KOPT-K1 (cell line): ENCODE data around the gene CCDC57.

Experiments
- H3K27ac ChIP-seq: fragments of 200-600 bp; sonication (generic); 2 replicates; pipeline ENCODE4 v1.5.1; 2016; ENCODE audit warnings: antibody characterized with exemption, mild to moderate bottlenecking, low read depth, low read length; ENCODE audit not compliant: poor library complexity, severe bottlenecking
- H3K36me3 ChIP-seq: fragments of 200-600 bp; sonication (generic); 2 replicates; pipeline ENCODE4 v1.5.1; 2017; ENCODE audit warnings: antibody characterized with exemption, mild to moderate bottlenecking, low read length, moderate library complexity; ENCODE audit not compliant: insufficient read depth
- H3K9me3 ChIP-seq: fragments of 200-600 bp; sonication (generic); 2 replicates; pipeline ENCODE4 v1.5.1; 2017; ENCODE audit warnings: antibody characterized with exemption, low read length, mild to moderate bottlenecking; ENCODE audit not compliant: insufficient read depth, poor library complexity, severe bottlenecking

CCDC57 gene

DNA sequence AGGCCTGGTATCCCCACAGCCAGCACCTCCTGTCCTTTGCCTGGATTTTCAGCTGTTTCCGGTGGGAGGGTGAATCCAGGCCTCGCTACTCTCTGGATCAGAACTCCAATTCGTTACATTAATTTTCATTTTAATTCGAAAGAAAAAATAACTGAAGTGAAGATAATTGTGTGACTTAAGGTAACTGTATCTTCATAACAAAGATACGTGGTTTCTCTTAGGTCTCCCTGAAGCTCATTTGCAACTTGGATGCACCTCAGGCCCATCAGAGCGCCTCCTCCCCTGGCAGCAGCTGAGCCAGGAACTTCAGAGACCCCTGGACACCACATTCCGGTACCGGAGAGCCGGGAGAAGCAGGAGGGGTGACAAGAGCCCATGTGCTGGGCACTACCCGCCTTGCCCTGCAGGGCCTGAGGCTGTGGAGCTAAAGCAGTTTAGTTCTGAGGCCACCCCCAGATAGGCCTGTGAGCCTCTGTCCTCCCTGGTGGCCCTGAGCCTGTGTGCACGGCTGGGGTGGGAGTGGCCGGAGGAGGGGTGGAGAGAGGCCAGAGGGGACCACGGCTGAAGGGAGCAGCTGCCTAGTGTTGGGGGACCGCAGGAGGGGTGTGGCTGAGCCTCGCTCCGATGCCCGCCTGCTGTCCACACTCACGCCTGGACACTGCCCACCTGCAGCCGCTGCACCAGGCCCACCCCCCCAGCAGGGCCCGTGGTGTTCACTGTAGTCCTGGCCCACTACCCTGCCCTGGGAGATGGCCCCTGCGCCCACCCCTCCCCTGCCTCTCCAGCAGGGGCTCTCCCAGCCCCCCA is 135.7 kb downstream of the CCDC57 start:
- H3K9me3 ChIP-seq, result no peaks in the 10 kb centered on the region
- H3K36me3 ChIP-seq, result peaks cover 53% of the 10 kb centered on the region
- H3K27ac ChIP-seq, result no peak overlapping the region

GRCh38 chr17:82076018-82076784 is 136.4 kb downstream of the CCDC57 start:
- no peak overlapping the region for H3K27ac ChIP-seq
- peaks cover 45% of the 10 kb centered on the region for H3K36me3 ChIP-seq
- no peaks in the 10 kb centered on the region for H3K9me3 ChIP-seq

DNA sequence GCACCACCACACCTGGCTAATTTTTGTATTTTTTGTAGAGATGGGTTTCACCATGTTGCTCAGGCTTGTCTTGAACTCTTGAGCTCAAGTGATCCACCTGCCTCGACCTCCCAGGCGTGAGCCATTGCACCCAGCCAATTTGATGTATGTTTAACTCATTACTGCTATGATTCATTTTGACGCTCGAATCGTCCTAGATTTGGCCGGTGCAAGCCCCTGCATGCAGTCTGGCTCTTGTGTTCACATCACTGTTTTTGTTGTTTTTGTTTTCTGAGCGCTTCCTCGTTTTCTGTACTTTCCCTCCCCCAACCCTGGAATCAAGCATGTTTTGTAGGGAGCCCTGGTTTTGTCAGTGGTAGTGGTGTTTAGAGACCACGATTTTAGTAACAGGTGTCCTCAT is 139.2 kb downstream of the CCDC57 start:
- Histone ChIP-seq H3K36me3 (peaks cover 19% of the 10 kb centered on the region), H3K9me3 (no peaks in the 10 kb centered on the region), H3K27ac (no peak overlapping the region)

GRCh38 chr17:82072827-82073226 is 139.8 kb downstream of the CCDC57 start:
- Histone ChIP-seq H3K36me3 (peaks cover 13% of the 10 kb centered on the region), H3K27ac (no peak overlapping the region), H3K9me3 (no peaks in the 10 kb centered on the region)

GRCh38 chr17:82070611-82071010 is 142.0 kb downstream of the CCDC57 start:
- no peaks in the 10 kb centered on the region for H3K9me3 ChIP-seq
- H3K36me3 ChIP-seq, result no peaks in the 10 kb centered on the region
- no peak overlapping the region for H3K27ac ChIP-seq

- Histone ChIP-seq H3K9me3 (no peaks in the 10 kb centered on the region), H3K36me3 (peaks cover 36% of the 10 kb centered on the region), H3K27ac (peak within 1 kb of the TSS; percentile 72)
These were observed 146.9 kb downstream of the CCDC57 start, which contains the start of gene DUS1L for GRCh38 chr17:82065638-82066303. TSS of gene DUS1L (minus strand) at chr17:82065804. CDS start at chr17:82065059, 745 bp downstream.

- peaks cover 41% of the 10 kb centered on the region for H3K36me3 ChIP-seq
- peak overlapping the region; percentile 72 for H3K27ac ChIP-seq
- H3K9me3 ChIP-seq, result no peaks in the 10 kb centered on the region
These were observed 147.4 kb downstream of the CCDC57 start for GRCh38 chr17:82065193-82065637.

- H3K36me3 ChIP-seq, result peaks cover 47% of the 10 kb centered on the region
- H3K27ac ChIP-seq, result peak overlapping the region; percentile 72
- H3K9me3 ChIP-seq, result no peaks in the 10 kb centered on the region
These were observed 148.0 kb downstream of the CCDC57 start for GRCh38 chr17:82064433-82065192.

GRCh38 chr17:82063424-82064415 is 148.9 kb downstream of the CCDC57 start:
- Histone ChIP-seq H3K9me3 (no peaks in the 10 kb centered on the region), H3K27ac (no peak overlapping the region), H3K36me3 (peaks cover 56% of the 10 kb centered on the region)

GRCh38 chr17:82062984-82063368 is 149.7 kb downstream of the CCDC57 start:
- H3K9me3 ChIP-seq, result no peaks in the 10 kb centered on the region
- H3K27ac ChIP-seq, result no peak overlapping the region

GRCh38 chr17:82062076-82062983 is 150.3 kb downstream of the CCDC57 start:
- Histone ChIP-seq H3K36me3 (peaks cover 70% of the 10 kb centered on the region), H3K27ac (no peak overlapping the region), H3K9me3 (no peaks in the 10 kb centered on the region)

More at GRCh38 chr17:82062984-82063368, 149.7 kb downstream of the CCDC57 start:
- H3K36me3 ChIP-seq, result peaks cover 63% of the 10 kb centered on the region

DNA sequence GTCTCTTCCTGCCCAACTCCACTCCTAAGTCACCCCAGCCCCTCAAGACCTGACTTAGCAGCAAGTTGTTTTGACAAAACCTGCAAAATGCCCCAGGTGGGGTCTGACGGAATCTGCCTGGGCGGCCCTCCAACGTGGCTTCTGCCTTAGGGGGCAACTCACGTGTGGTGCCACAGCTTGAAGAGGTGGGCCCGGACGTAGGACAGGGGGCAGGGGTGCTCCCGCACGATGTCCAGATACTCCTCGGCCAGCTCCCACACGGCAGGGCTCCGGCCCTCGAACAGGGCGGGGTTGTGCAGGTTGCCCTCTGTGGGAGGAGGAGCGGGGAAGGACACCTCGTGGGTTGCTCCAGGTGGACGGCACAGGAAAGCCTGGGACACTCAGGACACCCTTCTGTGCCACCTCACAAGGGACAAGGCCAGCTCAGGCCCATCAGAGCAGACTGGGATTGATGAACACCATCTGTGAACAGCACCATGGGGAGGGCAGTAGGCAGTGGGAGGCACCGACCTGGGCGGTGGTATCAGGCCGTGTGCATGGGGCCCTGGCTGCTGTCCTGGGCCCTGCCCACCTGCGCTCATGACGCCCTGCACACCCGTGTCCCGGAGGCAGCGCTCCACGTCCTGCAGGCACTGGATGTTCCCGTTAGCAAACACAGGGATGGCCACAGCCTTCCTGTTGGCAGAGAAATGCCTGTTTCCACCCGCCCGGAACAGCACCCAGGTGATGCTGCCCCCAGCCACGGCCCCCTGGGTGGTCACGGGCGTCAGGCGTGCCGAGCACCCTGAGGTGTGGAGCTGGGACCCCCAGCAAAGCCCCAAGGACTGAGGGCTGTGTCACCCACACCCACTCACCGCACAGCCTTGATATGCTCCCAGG is 151.4 kb downstream of the CCDC57 start:
- Histone ChIP-seq H3K27ac (no peak overlapping the region), H3K36me3 (peaks cover 80% of the 10 kb centered on the region), H3K9me3 (no peaks in the 10 kb centered on the region)
